Measurements from ENCODE around the gene EDNRA.

The EDNRA gene

GRCh38 chr4:147530723-147531122, 49.8 kb downstream of the EDNRA start:
- no peak for TF ChIP-seq CTCF (IDR thresholded peaks at IDR 0.05)
- H3K36me3 ChIP-seq = no peaks in the 10 kb centered on the region
- H3K9me3 ChIP-seq = no peaks in the 10 kb centered on the region
- peaks cover under 1% of the 10 kb centered on the region for H3K27me3 ChIP-seq
- H3K4me3 ChIP-seq (ENCODE audit: low read depth in 1 of 2, low read length in 1 of 2) = no peak overlapping the region
- no peak overlapping the region for H3K27ac ChIP-seq
- no peaks in the 10 kb centered on the region for H3K4me1 ChIP-seq (ENCODE audit: control insufficient read depth in 1 of 2, insufficient read depth in 1 of 2, low read depth in 1 of 2, low read length in 1 of 2)

- H3K4me1 ChIP-seq (ENCODE audit: control insufficient read depth in 1 of 2, insufficient read depth in 1 of 2, low read depth in 1 of 2, low read length in 1 of 2) = no peaks in the 10 kb centered on the region
- H3K9me3 ChIP-seq = no peaks in the 10 kb centered on the region
- no peak overlapping the region for H3K27ac ChIP-seq
- H3K4me3 ChIP-seq (ENCODE audit: low read depth in 1 of 2, low read length in 1 of 2) = no peak overlapping the region
- TF ChIP-seq CTCF (IDR thresholded peaks at IDR 0.05) = no peak
- no peaks in the 10 kb centered on the region for H3K27me3 ChIP-seq
- no peaks in the 10 kb centered on the region for H3K36me3 ChIP-seq
Measured at GRCh38 chr4:147532896-147533295, 52.0 kb downstream of the EDNRA start.

GRCh38 chr4:147533331-147533730, 52.4 kb downstream of the EDNRA start:
- no peak for TF ChIP-seq CTCF (IDR thresholded peaks at IDR 0.05)
- Histone ChIP-seq H3K4me3 (ENCODE audit: low read depth in 1 of 2, low read length in 1 of 2) (no peak overlapping the region), H3K27ac (no peak overlapping the region), H3K36me3 (no peaks in the 10 kb centered on the region), H3K4me1 (ENCODE audit: control insufficient read depth in 1 of 2, insufficient read depth in 1 of 2, low read depth in 1 of 2, low read length in 1 of 2) (no peaks in the 10 kb centered on the region), H3K9me3 (no peaks in the 10 kb centered on the region), H3K27me3 (no peaks in the 10 kb centered on the region)

GRCh38 chr4:147535124-147535523, 54.2 kb downstream of the EDNRA start:
- no peak overlapping the region for H3K4me3 ChIP-seq (ENCODE audit: low read depth in 1 of 2, low read length in 1 of 2)
- no peaks in the 10 kb centered on the region for H3K4me1 ChIP-seq (ENCODE audit: control insufficient read depth in 1 of 2, insufficient read depth in 1 of 2, low read depth in 1 of 2, low read length in 1 of 2)
- no peaks in the 10 kb centered on the region for H3K36me3 ChIP-seq
- H3K27ac ChIP-seq = no peak overlapping the region
- H3K9me3 ChIP-seq = no peaks in the 10 kb centered on the region
- no peak for TF ChIP-seq CTCF (IDR thresholded peaks at IDR 0.05)
- peaks cover 11% of the 10 kb centered on the region for H3K27me3 ChIP-seq

- Histone ChIP-seq H3K27ac (no peak overlapping the region), H3K27me3 (peaks cover 12% of the 10 kb centered on the region), H3K9me3 (no peaks in the 10 kb centered on the region), H3K4me1 (ENCODE audit: control insufficient read depth in 1 of 2, insufficient read depth in 1 of 2, low read depth in 1 of 2, low read length in 1 of 2) (no peaks in the 10 kb centered on the region), H3K4me3 (ENCODE audit: low read depth in 1 of 2, low read length in 1 of 2) (no peak overlapping the region), H3K36me3 (no peaks in the 10 kb centered on the region)
- no peak for TF ChIP-seq CTCF (IDR thresholded peaks at IDR 0.05)
Measured at GRCh38 chr4:147538711-147539110, 57.8 kb downstream of the EDNRA start.

GRCh38 chr4:147539959-147540358, 59.1 kb downstream of the EDNRA start:
- Histone ChIP-seq H3K36me3 (no peaks in the 10 kb centered on the region), H3K4me1 (ENCODE audit: control insufficient read depth in 1 of 2, insufficient read depth in 1 of 2, low read depth in 1 of 2, low read length in 1 of 2) (no peaks in the 10 kb centered on the region), H3K4me3 (ENCODE audit: low read depth in 1 of 2, low read length in 1 of 2) (no peak overlapping the region), H3K27ac (no peak overlapping the region), H3K9me3 (no peaks in the 10 kb centered on the region), H3K27me3 (peaks cover 12% of the 10 kb centered on the region)
- no peak for TF ChIP-seq CTCF (IDR thresholded peaks at IDR 0.05)

Measured in neutrophil (primary cell).